Measurements from ENCODE around the gene SHC3. TPM values are rescaled to one million over a fixed set of nuclear protein-coding genes. Genes with fewer than 3 reads are reported as not detected.

The SHC3 gene
- total and polyA plus RNA-seq, 2 experiments from 2014 or later, result 1.3 to 2.9 TPM

- DNase-seq (ENCODE audit: low spot score) (no peak), ATAC-seq (no peak)
- Mint-ChIP-seq H3K4me3 (no peak overlapping the region), H3K36me3 (ENCODE audit: low read depth) (peaks cover 19% of the 10 kb centered on the region), H3K4me1 (peaks cover 5% of the 10 kb centered on the region), H3K27me3 (ENCODE audit: insufficient read depth, low read depth, poor library complexity) (peaks cover 8% of the 10 kb centered on the region), H3K27ac (no peak overlapping the region), H3K9me3 (peaks cover 28% of the 10 kb centered on the region)
- no peak overlapping the region for H2AFZ ChIP-seq
- no peak overlapping the region for H3K27ac ChIP-seq (ENCODE audit: low read depth)
- H3K4me1 ChIP-seq (ENCODE audit: insufficient read depth), result no peaks in the 10 kb centered on the region
- TF ChIP-seq ZNF331 (CRISPR knock-in tag; IDR thresholded peaks at IDR 0.05; ENCODE audit: low read depth) (no peak), JUNB (IDR thresholded peaks at IDR 0.05; ENCODE audit: unreplicated experiment) (no peak), NANOG (IDR thresholded peaks at IDR 0.05; ENCODE audit: borderline replicate concordance) (no peak), POLR2AphosphoS5 (IDR thresholded peaks at IDR 0.05; ENCODE audit: low read depth) (no peak), ETS1 (IDR thresholded peaks at IDR 0.05) (no peak), REST (IDR thresholded peaks at IDR 0.05; ENCODE audit: unreplicated experiment) (no peak), EZH2 (IDR thresholded peaks at IDR 0.05; ENCODE audit: low read depth, unreplicated experiment) (no peak), CTCF (conservative IDR thresholded peaks at IDR 0.05; ENCODE audit: low read depth in 2 of 2) (no peak), CREB1 (CRISPR knock-in tag; IDR thresholded peaks at IDR 0.05; ENCODE audit: low read depth) (no peak), ZNF114 (CRISPR knock-in tag; IDR thresholded peaks at IDR 0.05) (no peak), ZNF462 (CRISPR knock-in tag; IDR thresholded peaks at IDR 0.05) (no peak), STAT1 (IDR thresholded peaks at IDR 0.05; ENCODE audit: unreplicated experiment) (no peak), EZH2phosphoT487 (IDR thresholded peaks at IDR 0.05; ENCODE audit: unreplicated experiment) (no peak)
- H3K36me3 ChIP-seq (ENCODE audit: insufficient read depth), result 0 out of 2 replicates have a peak, but pooled peaks cover 3% of the 10 kb centered on the region
- H3F3A ChIP-seq (replicated peaks; ENCODE audit: low read depth), result no peaks in the 10 kb centered on the region
- H3K4me2 ChIP-seq, result no peak overlapping the region
- H4K20me1 ChIP-seq (replicated peaks; ENCODE audit: insufficient read depth), result no peaks in the 10 kb centered on the region
- H3K79me2 ChIP-seq (replicated peaks; ENCODE audit: insufficient read depth), result no peaks in the 10 kb centered on the region
- H3K4me3 ChIP-seq, result no peak overlapping the region
- peaks cover 12% of the 10 kb centered on the region; the same call in 1 of the 2 replicates for H3K9me2 ChIP-seq (ENCODE audit: insufficient read depth)
- H3K27me3 ChIP-seq (ENCODE audit: insufficient read depth), result no peaks in the 10 kb centered on the region
Observed at GRCh38 chr9:89212171-89212570, 33.6 kb upstream of the SHC3 start.

Measured in GM23338 (cell line).